ENCODE results near the gene AFTPH.

Gene AFTPH

GRCh38 chr2:64593035-64593655 lies 69.0 kb downstream of the AFTPH start:
- DNase-seq = no peak

GRCh38 chr2:64594226-64594989 lies 70.3 kb downstream of the AFTPH start:
- no peak for DNase-seq

- no peak for DNase-seq
Observed at GRCh38 chr2:64595397-64596176, 71.5 kb downstream of the AFTPH start.

GRCh38 chr2:64598226-64598625 lies 74.1 kb downstream of the AFTPH start:
- no peak for DNase-seq

GRCh38 chr2:64599469-64599868 lies 75.3 kb downstream of the AFTPH start:
- no peak for DNase-seq

- DNase-seq = no peak
Observed at GRCh38 chr2:64601034-64601754, 77.1 kb downstream of the AFTPH start.

- no peak for DNase-seq
Observed at GRCh38 chr2:64601785-64602391, 77.8 kb downstream of the AFTPH start.

- no peak for DNase-seq
Observed at GRCh38 chr2:64602436-64602835, 78.3 kb downstream of the AFTPH start.

GRCh38 chr2:64604155-64604554 lies 80.0 kb downstream of the AFTPH start:
- DNase-seq = no peak

GRCh38 chr2:64605026-64605471 lies 80.9 kb downstream of the AFTPH start:
- DNase-seq = no peak

- no peak for DNase-seq
Observed at GRCh38 chr2:64605991-64606478, 81.9 kb downstream of the AFTPH start.

- peak; percentile 87 for DNase-seq
Observed at GRCh38 chr2:64606479-64607363, 82.6 kb downstream of the AFTPH start.

- DNase-seq = no peak
Observed at GRCh38 chr2:64607381-64608304, 83.5 kb downstream of the AFTPH start.

GRCh38 chr2:64608867-64609226 lies 84.7 kb downstream of the AFTPH start:
- no peak for DNase-seq

- DNase-seq = peak; percentile 71
Observed at GRCh38 chr2:64609227-64609941, 85.3 kb downstream of the AFTPH start.

- no peak for DNase-seq
Observed at GRCh38 chr2:64609942-64610281, 85.8 kb downstream of the AFTPH start.

GRCh38 chr2:64610316-64610855 lies 86.3 kb downstream of the AFTPH start:
- no peak for DNase-seq

- DNase-seq = no peak
Observed at GRCh38 chr2:64612575-64613195, 88.6 kb downstream of the AFTPH start.

GRCh38 chr2:64613276-64613675 lies 89.1 kb downstream of the AFTPH start:
- DNase-seq = no peak
